GM21786 (cell line): ENCODE measurements around the gene AKR7A2.

Source experiments
- ATAC-seq: cut with Tn5 transposase; IDR thresholded peaks from one replicate; pipeline ENCODE4 v1.9.1; 2021; ENCODE audit not compliant: unreplicated experiment

AKR7A2 gene

GRCh38 chr1:19325958-19326747, 14.2 kb upstream of the AKR7A2 start:
- no peak for ATAC-seq

GRCh38 chr1:19325368-19325957, 13.5 kb upstream of the AKR7A2 start:
- ATAC-seq, result no peak

DNA sequence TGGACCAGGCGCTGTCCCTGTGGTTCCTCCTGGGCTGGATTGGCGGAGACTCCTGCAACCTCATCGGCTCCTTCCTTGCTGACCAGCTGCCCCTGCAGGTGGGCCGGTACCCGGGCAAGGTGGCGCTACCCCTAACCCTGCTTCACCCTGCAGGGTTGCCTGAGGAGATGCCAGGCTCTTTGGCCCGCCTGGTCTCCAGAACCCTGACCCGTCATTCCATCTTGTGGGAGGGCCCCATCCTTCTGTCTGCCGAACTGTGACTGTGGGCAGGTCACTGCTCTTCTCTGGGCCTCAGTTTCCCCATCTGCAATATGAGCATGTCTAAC, 12.7 kb upstream of the AKR7A2 start:
- no peak for ATAC-seq

- no peak for ATAC-seq
These were observed 12.2 kb upstream of the AKR7A2 start for GRCh38 chr1:19323987-19324664.

- no peak for ATAC-seq
These were observed 10.5 kb upstream of the AKR7A2 start for GRCh38 chr1:19322481-19322880.

DNA sequence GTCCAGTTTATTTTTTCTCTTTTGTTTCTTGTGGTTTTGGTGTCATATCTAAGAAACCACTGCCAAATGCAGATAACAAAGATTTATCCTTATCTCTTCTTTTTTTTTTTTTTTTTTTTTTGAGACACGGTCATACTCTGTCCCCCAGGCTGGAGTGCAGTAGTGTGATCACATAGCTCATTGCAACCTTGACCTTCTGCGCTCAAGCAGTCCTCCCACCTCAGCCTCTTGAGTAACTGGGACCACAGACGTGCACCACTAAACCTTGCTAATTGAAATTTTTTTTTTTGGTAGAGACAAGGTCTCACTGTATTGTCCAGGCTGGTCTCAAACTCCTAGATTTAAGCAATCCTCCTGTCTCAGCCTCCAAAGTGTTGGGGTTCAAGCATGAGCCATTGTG, 9.1 kb upstream of the AKR7A2 start:
- ATAC-seq, result no peak

DNA sequence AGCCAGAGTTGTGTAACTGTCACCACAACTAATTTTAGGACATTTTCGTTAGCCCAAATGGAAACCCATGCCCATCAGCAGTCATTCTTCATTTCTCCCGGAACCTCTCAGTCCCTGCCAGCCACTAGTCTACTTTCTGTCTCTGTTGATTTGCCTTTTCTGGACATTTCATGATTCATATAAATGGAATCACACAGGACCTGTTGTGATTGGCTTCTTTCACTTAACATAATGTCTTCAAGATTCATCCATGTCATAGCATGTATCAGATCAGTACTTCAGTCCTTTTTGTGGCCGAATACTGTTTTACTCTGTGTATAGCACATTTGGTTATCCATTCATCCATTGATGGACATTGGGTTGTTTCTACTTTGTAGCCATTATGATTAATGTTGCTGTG, 7.3 kb upstream of the AKR7A2 start:
- no peak for ATAC-seq

GRCh38 chr1:19317126-19317910, 5.4 kb upstream of the AKR7A2 start:
- ATAC-seq, result no peak

- peak; percentile 32 for ATAC-seq
These were observed 3.6 kb upstream of the AKR7A2 start for GRCh38 chr1:19315378-19316198.

DNA sequence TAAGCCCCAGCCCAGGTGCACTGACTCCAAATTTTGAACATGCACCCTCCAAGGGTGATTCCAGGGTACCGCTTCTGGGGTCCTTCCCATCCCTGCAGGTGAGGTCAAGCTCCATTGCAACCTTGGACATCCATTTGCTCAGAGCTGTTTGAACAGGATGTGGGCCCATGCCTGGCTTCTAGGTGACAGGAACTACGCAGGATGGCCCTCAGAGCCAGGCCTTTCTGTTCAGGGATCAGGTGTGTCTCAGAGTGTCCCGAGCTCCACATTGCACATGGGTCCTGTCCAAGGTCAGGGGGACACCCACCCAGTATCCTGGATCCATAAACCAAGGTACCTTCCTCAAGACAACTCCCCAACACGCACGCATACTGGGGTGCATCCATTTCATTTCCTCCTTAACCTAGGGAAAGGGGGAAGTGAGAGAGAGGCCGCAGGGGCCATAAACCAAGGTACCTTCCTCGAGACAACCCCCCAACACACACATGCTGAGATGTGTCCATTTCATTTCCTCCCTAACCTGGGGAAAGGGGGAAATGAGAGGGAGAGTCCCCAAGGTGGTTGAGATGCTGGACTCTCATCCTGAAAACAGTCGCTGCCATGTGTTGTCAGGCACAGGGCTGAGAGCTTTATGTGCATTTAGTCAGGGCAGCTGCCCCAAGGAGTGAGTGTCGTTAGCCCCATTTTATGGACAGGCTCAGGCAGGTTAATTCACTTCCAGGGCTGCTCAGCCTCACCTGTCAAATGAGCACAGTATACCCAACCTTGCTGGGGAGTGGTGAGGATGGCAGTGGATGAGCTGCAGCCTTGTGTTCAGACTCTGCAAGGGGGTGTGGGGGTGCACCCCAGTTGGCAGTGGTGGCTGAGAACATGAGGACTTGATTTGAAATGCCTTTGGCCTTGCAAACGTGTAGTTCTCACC, 2.3 kb upstream of the AKR7A2 start:
- ATAC-seq, result no peak

GRCh38 chr1:19313636-19313959, 1.7 kb upstream of the AKR7A2 start:
- no peak for ATAC-seq

- ATAC-seq, result no peak
These were observed 1.1 kb upstream of the AKR7A2 start for GRCh38 chr1:19312782-19313635.

- ATAC-seq, result peak; percentile 4
These were observed 427 bp downstream of the AKR7A2 start for GRCh38 chr1:19311503-19311930.

DNA sequence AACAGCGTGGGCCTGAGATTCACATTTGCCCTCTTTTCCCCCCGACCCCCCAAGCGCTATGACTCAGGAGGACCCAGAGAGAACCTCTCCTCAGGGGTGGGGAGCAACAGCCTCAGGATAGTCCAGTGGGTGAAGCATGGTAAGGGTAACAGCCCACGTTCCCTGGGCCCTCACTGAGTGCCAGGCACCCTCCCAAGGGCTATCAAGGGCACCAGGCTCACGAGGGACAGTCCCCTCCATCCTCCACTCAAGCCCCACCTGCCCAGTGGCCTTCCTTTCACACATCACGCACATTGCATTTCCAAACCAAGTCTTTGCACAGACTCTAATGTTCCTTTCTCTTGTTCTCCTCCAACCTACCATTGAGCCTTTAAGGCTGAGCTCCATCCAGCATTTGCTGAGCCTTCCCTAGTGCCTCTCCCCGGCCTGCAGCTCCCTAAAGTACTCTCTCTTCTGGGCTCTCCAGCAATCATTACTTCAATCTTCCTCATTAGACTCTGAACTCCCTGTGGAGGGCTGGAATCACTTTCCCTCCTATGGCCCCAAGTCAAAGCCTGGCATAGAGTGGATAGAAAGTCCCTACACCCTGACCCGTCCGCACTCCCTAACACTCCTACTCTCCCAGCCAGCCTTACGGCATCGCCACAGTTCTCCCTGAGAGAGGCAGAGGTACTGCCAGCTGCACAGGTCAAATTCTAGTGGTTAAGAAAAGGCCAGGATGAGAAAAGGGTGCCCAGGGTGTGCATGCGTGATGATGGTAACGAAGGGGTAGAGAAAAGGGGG, 1.0 kb downstream of the AKR7A2 start:
- no peak for ATAC-seq

GRCh38 chr1:19310061-19310460, 1.9 kb downstream of the AKR7A2 start:
- no peak for ATAC-seq

- no peak for ATAC-seq
These were observed 2.7 kb downstream of the AKR7A2 start for GRCh38 chr1:19309123-19309813.

DNA sequence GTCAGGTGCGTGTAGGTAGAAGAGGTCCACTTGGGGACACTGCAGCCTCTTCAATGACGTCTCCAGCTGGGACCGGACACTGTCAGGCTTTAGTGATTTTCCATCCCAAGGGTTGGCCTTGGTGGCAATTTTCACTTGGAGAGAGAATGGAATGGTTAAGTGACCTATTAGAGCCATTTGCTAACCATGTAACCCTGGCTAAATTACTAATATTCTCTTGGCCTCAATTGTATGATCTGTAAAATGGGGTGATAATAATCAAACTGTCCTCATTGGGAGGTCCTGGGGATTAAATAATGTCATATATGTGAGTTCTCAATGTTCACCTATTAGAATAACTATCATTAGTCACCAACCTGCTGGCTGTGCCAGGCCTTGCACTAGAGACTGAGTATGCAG, 3.4 kb downstream of the AKR7A2 start:
- no peak for ATAC-seq
